Raji (cell line): Measurements from ENCODE around the gene CLRN1.

Experiments used
- POLR2A ChIP-seq: IDR thresholded peaks from 2 replicates; pipeline ENCODE4 v1.6.1; 2011; ENCODE audit warnings: low read depth, low read length, control low read depth; ENCODE audit not compliant: insufficient read depth

The CLRN1 gene

GRCh38 chr3:150972366-150973071 lies at the start of gene CLRN1:
Gene CLRN1, minus strand, starts transcription at chr3:150972727. Its CDS starts 19 bp downstream, at chr3:150972708.
- no peak for TF ChIP-seq POLR2A

- no peak for TF ChIP-seq POLR2A
Observed at GRCh38 chr3:151016478-151016795, 43.9 kb upstream of the CLRN1 start.

GRCh38 chr3:151015767-151016477 lies 43.4 kb upstream of the CLRN1 start:
- no peak for TF ChIP-seq POLR2A

GRCh38 chr3:151015181-151015580 lies 42.7 kb upstream of the CLRN1 start:
- TF ChIP-seq POLR2A, result no peak

- no peak for TF ChIP-seq POLR2A
Observed at GRCh38 chr3:151014501-151015018, 42.0 kb upstream of the CLRN1 start.

GRCh38 chr3:151012753-151013152 lies 40.2 kb upstream of the CLRN1 start:
- TF ChIP-seq POLR2A, result no peak

GRCh38 chr3:151011427-151011826 lies 38.9 kb upstream of the CLRN1 start:
- no peak for TF ChIP-seq POLR2A

- TF ChIP-seq POLR2A, result no peak
Observed at GRCh38 chr3:151009981-151010380, 37.5 kb upstream of the CLRN1 start.

- TF ChIP-seq POLR2A, result no peak
Observed at GRCh38 chr3:151009430-151009829, 36.9 kb upstream of the CLRN1 start.

GRCh38 chr3:151008699-151009098 lies 36.2 kb upstream of the CLRN1 start:
- TF ChIP-seq POLR2A, result no peak

- TF ChIP-seq POLR2A, result no peak
Observed at GRCh38 chr3:151003768-151004134, 31.2 kb upstream of the CLRN1 start.

GRCh38 chr3:151003029-151003767 lies 30.7 kb upstream of the CLRN1 start:
- no peak for TF ChIP-seq POLR2A

- no peak for TF ChIP-seq POLR2A
Observed at GRCh38 chr3:151002003-151002981, 29.8 kb upstream of the CLRN1 start.

GRCh38 chr3:150998996-150999395 lies 26.5 kb upstream of the CLRN1 start:
- TF ChIP-seq POLR2A, result no peak

GRCh38 chr3:150996731-150997130 lies 24.2 kb upstream of the CLRN1 start:
- TF ChIP-seq POLR2A, result no peak
